HepG2 (cell line): ENCODE measurements around the gene GSX1. TPM values are rescaled to one million over a fixed set of nuclear protein-coding genes. Genes with fewer than 3 reads are reported as not detected.

Experiments used
- CAMTA2 ChIP-seq: sonication (generic); formaldehyde crosslinking; IDR thresholded peaks from 2 replicates; pipeline ENCODE4 v1.4.0; 2020; ENCODE audit warnings: mild to moderate bottlenecking, missing genetic modification reagents, borderline replicate concordance
- FIP1L1 ChIP-seq: fragments of 200-400 bp; formaldehyde crosslinking; IDR thresholded peaks from 2 replicates; pipeline ENCODE4 v1.6.1; 2018; ENCODE audit warnings: low read depth, mild to moderate bottlenecking, low read length, moderate library complexity, borderline replicate concordance; ENCODE audit not compliant: insufficient read depth
- ISL2 ChIP-seq: sonication (generic); formaldehyde crosslinking; IDR thresholded peaks from 2 replicates; pipeline ENCODE4 v1.5.0; 2020; ENCODE audit warnings: missing genetic modification reagents
- KDM6A ChIP-seq: IDR thresholded peaks from 2 replicates; pipeline ENCODE4 v1.6.1; 2016; ENCODE audit warnings: low read depth
- KLF16 ChIP-seq, 2 experiments: sonication (generic) in 1 of 2; formaldehyde crosslinking in 1 of 2; IDR thresholded peaks; 2 replicates each; pipeline versions ENCODE4 v1.6.1 to v1.8.0; 2016 to 2023; ENCODE audit warnings: missing genetic modification reagents in 2 of 2, missing compliant biosample characterization in 1 of 2
- NAIF1 ChIP-seq: sonication (generic); formaldehyde crosslinking; IDR thresholded peaks from 2 replicates; pipeline ENCODE4 v1.5.0; 2020; ENCODE audit warnings: mild to moderate bottlenecking, missing genetic modification reagents, borderline replicate concordance
- RARG ChIP-seq: sonication (generic); formaldehyde crosslinking; IDR thresholded peaks from 2 replicates; pipeline ENCODE4 v1.4.0; 2020; ENCODE audit warnings: low read depth, mild to moderate bottlenecking, missing genetic modification reagents
- SOX6 ChIP-seq, 2 experiments: fragments of 450-650 bp in 1 of 2; sonication (generic) in 1 of 2; formaldehyde crosslinking in 1 of 2; IDR thresholded peaks; 2 replicates each; pipeline versions ENCODE4 v1.4.0 to v1.6.1; 2017 to 2020; ENCODE audit warnings: antibody characterized with exemption in 1 of 2, mild to moderate bottlenecking in 1 of 2, missing genetic modification reagents in 1 of 2
- TAF15 ChIP-seq: fragments of 200-400 bp; formaldehyde crosslinking; IDR thresholded peaks from one replicate; pipeline ENCODE4 v1.6.1; 2018; ENCODE audit warnings: mild to moderate bottlenecking, low read depth, low read length; ENCODE audit not compliant: poor library complexity, severe bottlenecking
- TOE1 ChIP-seq: sonication (generic); formaldehyde crosslinking; IDR thresholded peaks from 2 replicates; pipeline ENCODE4 v1.4.0; 2020; ENCODE audit warnings: mild to moderate bottlenecking, missing genetic modification reagents
- XRCC5 ChIP-seq: fragments of 200-400 bp; formaldehyde crosslinking; optimal IDR thresholded peaks from 2 replicates; pipeline ENCODE3; 2017; ENCODE audit warnings: mild to moderate bottlenecking, low read length
- ZBTB37 ChIP-seq: sonication (generic); formaldehyde crosslinking; IDR thresholded peaks from 2 replicates; pipeline ENCODE4 v1.4.0; 2020; ENCODE audit warnings: mild to moderate bottlenecking, missing genetic modification reagents
- ZNF468 ChIP-seq: sonication (generic); formaldehyde crosslinking; IDR thresholded peaks from 2 replicates; pipeline ENCODE4 v1.8.0; 2022; ENCODE audit warnings: mild to moderate bottlenecking, moderate library complexity, missing genetic modification reagents
- ZNF761 ChIP-seq: sonication (generic); formaldehyde crosslinking; conservative IDR thresholded peaks from 2 replicates; pipeline ENCODE4 v1.4.0; 2020; ENCODE audit warnings: mild to moderate bottlenecking, missing genetic modification reagents
- ZSCAN31 ChIP-seq: sonication (generic); formaldehyde crosslinking; IDR thresholded peaks from 2 replicates; pipeline ENCODE4 v1.5.0; 2020; ENCODE audit warnings: low read depth, mild to moderate bottlenecking, missing genetic modification reagents
- polyA plus RNA-seq, 8 experiments: library from polyadenylated mRNA; depleted of rRNA in 3 of 8; stranded (reverse) in 7 of 8; unstranded in 1 of 8; fragments of >200 nt; fragmentation: Illumina TruSeq in 4 of 8; extraction: Trizol in 4 of 8; gene quantifications; 2 replicates each; pipeline versions ENCODE4 v1.2.1 to v1.2.3, GENCODE V29; 2011 to 2016; ENCODE audit warnings: low read depth in 4 of 8, missing spikeins in 1 of 8, mixed read lengths in 1 of 8; ENCODE audit not compliant: insufficient read depth in 1 of 8
- total RNA-seq, 5 experiments: library from RNA; depleted of rRNA; stranded (reverse); fragments of >200 nt; fragmentation: Illumina TruSeq; extraction: Trizol; gene quantifications; 2 replicates each; pipeline ENCODE4 v1.2.3, GENCODE V29; 2016; ENCODE audit warnings: low read depth in 1 of 5
- TF ChIP-seq, protein P1 (sequence below): sonication (generic); formaldehyde crosslinking; IDR thresholded peaks from 2 replicates; pipeline ENCODE4 v1.5.0; 2020; ENCODE audit warnings: missing genetic modification reagents
- TF ChIP-seq, protein P2 (sequence below): IDR thresholded peaks from 2 replicates; pipeline ENCODE4 v1.6.1; 2016
- TF ChIP-seq, protein P3 (sequence below), 2 experiments: sonication (generic) in 1 of 2; formaldehyde crosslinking in 1 of 2; IDR thresholded peaks; 2 replicates each; pipeline versions ENCODE4 v1.4.0 to v1.6.1; 2016 to 2020; ENCODE audit warnings: borderline replicate concordance in 1 of 2, low read depth in 1 of 2, mild to moderate bottlenecking in 1 of 2, missing genetic modification reagents in 1 of 2

Gene GSX1
- total and polyA plus RNA-seq, 2 of the 13 experiments (the other 11 are each of a cell fraction or from before 2014, with no cell fraction given), result not detected

GRCh38 chr13:27792393-27793218 is at the start of gene GSX1 (continued):
- TF ChIP-seq, protein P1, sequence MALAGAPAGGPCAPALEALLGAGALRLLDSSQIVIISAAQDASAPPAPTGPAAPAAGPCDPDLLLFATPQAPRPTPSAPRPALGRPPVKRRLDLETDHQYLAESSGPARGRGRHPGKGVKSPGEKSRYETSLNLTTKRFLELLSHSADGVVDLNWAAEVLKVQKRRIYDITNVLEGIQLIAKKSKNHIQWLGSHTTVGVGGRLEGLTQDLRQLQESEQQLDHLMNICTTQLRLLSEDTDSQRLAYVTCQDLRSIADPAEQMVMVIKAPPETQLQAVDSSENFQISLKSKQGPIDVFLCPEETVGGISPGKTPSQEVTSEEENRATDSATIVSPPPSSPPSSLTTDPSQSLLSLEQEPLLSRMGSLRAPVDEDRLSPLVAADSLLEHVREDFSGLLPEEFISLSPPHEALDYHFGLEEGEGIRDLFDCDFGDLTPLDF, result no peak
- no peak for TF ChIP-seq ZNF468 (CRISPR knock-in tag)
- TF ChIP-seq ZBTB37, result no peak
- TF ChIP-seq, protein P2, sequence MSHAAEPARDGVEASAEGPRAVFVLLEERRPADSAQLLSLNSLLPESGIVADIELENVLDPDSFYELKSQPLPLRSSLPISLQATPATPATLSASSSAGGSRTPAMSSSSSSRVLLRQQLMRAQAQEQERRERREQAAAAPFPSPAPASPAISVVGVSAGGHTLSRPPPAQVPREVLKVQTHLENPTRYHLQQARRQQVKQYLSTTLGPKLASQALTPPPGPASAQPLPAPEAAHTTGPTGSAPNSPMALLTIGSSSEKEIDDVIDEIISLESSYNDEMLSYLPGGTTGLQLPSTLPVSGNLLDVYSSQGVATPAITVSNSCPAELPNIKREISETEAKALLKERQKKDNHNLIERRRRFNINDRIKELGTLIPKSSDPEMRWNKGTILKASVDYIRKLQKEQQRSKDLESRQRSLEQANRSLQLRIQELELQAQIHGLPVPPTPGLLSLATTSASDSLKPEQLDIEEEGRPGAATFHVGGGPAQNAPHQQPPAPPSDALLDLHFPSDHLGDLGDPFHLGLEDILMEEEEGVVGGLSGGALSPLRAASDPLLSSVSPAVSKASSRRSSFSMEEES (CRISPR knock-in tag), result 0 out of 2 replicates have a peak, but pooled peaks have one; percentile 27
- TF ChIP-seq TAF15, result no peak
- TF ChIP-seq NAIF1 (CRISPR knock-in tag), result no peak
- TF ChIP-seq FIP1L1, result no peak
- no peak for TF ChIP-seq ZSCAN31 (CRISPR knock-in tag)
- TF ChIP-seq XRCC5, result peak; percentile 24
- TF ChIP-seq RARG (CRISPR knock-in tag), result no peak
- TF ChIP-seq ZNF761, result 0 out of 2 replicates have a peak, but pooled peaks have one; percentile 36
- TF ChIP-seq TOE1 (CRISPR knock-in tag), result no peak
- TF ChIP-seq, protein P3, sequence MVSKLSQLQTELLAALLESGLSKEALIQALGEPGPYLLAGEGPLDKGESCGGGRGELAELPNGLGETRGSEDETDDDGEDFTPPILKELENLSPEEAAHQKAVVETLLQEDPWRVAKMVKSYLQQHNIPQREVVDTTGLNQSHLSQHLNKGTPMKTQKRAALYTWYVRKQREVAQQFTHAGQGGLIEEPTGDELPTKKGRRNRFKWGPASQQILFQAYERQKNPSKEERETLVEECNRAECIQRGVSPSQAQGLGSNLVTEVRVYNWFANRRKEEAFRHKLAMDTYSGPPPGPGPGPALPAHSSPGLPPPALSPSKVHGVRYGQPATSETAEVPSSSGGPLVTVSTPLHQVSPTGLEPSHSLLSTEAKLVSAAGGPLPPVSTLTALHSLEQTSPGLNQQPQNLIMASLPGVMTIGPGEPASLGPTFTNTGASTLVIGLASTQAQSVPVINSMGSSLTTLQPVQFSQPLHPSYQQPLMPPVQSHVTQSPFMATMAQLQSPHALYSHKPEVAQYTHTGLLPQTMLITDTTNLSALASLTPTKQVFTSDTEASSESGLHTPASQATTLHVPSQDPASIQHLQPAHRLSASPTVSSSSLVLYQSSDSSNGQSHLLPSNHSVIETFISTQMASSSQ (IDR thresholded peaks at IDR 0.05; ENCODE audit: low read depth), result no peak
- TF ChIP-seq, protein P3 (CRISPR knock-in tag; IDR thresholded peaks at IDR 0.05; ENCODE audit: borderline replicate concordance), result no peak
- no peak for TF ChIP-seq CAMTA2 (CRISPR knock-in tag)
- TF ChIP-seq KLF16 (CRISPR knock-in tag; IDR thresholded peaks at IDR 0.05), result 0 out of 4 replicates have a peak, but pooled peaks of 1 of the 2 experiments have one; percentile 55
- TF ChIP-seq ISL2 (CRISPR knock-in tag), result no peak
- TF ChIP-seq KDM6A, result no peak
- no peak for TF ChIP-seq SOX6 (IDR thresholded peaks at IDR 0.05)
- TF ChIP-seq SOX6 (CRISPR knock-in tag; IDR thresholded peaks at IDR 0.05), result no peak
